AG08396 (cell line): ENCODE data around the gene TUSC2.
A peak's percentile ranks its signal among the peaks of the same experiment; 100 is the strongest.

Source experiments
- DNase-seq: peaks from one replicate; pipeline ENCODE4 v3.0.0; 2012; ENCODE audit warnings: low spot score, mixed read lengths

The TUSC2 gene

GRCh38 chr3:50334339-50335075, 6.5 kb upstream of the TUSC2 start:
- no peak for DNase-seq

- DNase-seq, result no peak
Observed at GRCh38 chr3:50333744-50334328, 5.8 kb upstream of the TUSC2 start.

GRCh38 chr3:50331364-50331907, 3.4 kb upstream of the TUSC2 start:
- DNase-seq, result no peak

GRCh38 chr3:50330330-50330729, 2.3 kb upstream of the TUSC2 start:
- no peak for DNase-seq

GRCh38 chr3:50327129-50327528, 894 bp downstream of the TUSC2 start:
- no peak for DNase-seq

- no peak for DNase-seq
Observed at GRCh38 chr3:50326182-50326541, 1.9 kb downstream of the TUSC2 start.

- DNase-seq, result no peak
Observed at GRCh38 chr3:50325497-50326181, 2.4 kb downstream of the TUSC2 start.

GRCh38 chr3:50325113-50325480, 2.9 kb downstream of the TUSC2 start:
- DNase-seq, result no peak

GRCh38 chr3:50324351-50325112, 3.5 kb downstream of the TUSC2 start:
- peak; percentile 84 for DNase-seq

- no peak for DNase-seq
Observed at GRCh38 chr3:50323614-50324199, 4.3 kb downstream of the TUSC2 start.

- DNase-seq, result no peak
Observed at GRCh38 chr3:50323092-50323600, 4.9 kb downstream of the TUSC2 start.

GRCh38 chr3:50322386-50323091, 5.5 kb downstream of the TUSC2 start, which contains the start of gene HYAL2:
TSS of gene HYAL2 (minus strand) at chr3:50322745. CDS start at chr3:50320489, 2,256 bp downstream.
- DNase-seq, result no peak

GRCh38 chr3:50322115-50322385, 6.0 kb downstream of the TUSC2 start:
- DNase-seq, result no peak

GRCh38 chr3:50321336-50322114, 6.5 kb downstream of the TUSC2 start:
- DNase-seq, result peak; percentile 95

- DNase-seq, result peak; percentile 88
Observed at GRCh38 chr3:50320853-50321335, 7.1 kb downstream of the TUSC2 start.

GRCh38 chr3:50319894-50320625, 8.0 kb downstream of the TUSC2 start:
- no peak for DNase-seq

- DNase-seq, result no peak
Observed at GRCh38 chr3:50319181-50319893, 8.7 kb downstream of the TUSC2 start.

GRCh38 chr3:50318615-50319014, 9.4 kb downstream of the TUSC2 start:
- no peak for DNase-seq

- no peak for DNase-seq
Observed at GRCh38 chr3:50318163-50318562, 9.9 kb downstream of the TUSC2 start.
